ENCODE results near the gene HACD1. TPM values are rescaled to one million over a fixed set of nuclear protein-coding genes. Genes with fewer than 3 reads are reported as not detected.
"Not testable (repeated sequence)": the region's sequence is repeated elsewhere in the genome, so short reads cannot be mapped to it uniquely, and the experiment has no call there.

HACD1 gene
- total RNA-seq, 4 donors from 2014 or later, result 11.0 to 23.8 (median 16.7) TPM

DNA sequence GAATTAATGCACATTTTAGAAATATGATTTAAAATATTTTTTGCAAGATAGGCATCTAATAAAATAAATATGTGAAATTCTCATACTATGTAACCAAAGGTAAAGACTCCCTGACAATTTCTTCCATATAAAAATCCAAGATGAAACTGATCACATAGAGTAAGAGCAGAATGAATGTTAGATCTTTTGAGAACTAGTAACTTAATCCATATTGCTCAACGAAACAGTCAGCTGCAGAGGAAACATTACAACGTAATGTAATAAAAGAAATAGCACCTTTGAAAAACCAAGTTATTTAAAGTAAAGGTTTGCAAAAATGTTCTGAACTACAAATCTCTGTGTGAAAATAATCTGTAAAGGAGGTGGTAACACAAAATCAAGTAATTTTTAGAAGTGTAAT is 28.8 kb downstream of the HACD1 start:
- intact Hi-C loops (cut with DNase I), result no loop called here
- Histone ChIP-seq H3K36me3 (peaks cover 0 to 13% (median 0%) of the 10 kb centered on the region in 3 donors), H3K4me3 (no peak overlapping the region), H3K4me1 (no peaks in the 10 kb centered on the region), H3K27ac (no peak overlapping the region), H3K9me3 (no peaks in the 10 kb centered on the region), H3K27me3 (no peaks in the 10 kb centered on the region)
- DNase-seq, result no peak
- WGBS, 2 donors, result 82 to 84% methylated on average over 2 of the region's 2 CpGs
- TF ChIP-seq, protein P1, sequence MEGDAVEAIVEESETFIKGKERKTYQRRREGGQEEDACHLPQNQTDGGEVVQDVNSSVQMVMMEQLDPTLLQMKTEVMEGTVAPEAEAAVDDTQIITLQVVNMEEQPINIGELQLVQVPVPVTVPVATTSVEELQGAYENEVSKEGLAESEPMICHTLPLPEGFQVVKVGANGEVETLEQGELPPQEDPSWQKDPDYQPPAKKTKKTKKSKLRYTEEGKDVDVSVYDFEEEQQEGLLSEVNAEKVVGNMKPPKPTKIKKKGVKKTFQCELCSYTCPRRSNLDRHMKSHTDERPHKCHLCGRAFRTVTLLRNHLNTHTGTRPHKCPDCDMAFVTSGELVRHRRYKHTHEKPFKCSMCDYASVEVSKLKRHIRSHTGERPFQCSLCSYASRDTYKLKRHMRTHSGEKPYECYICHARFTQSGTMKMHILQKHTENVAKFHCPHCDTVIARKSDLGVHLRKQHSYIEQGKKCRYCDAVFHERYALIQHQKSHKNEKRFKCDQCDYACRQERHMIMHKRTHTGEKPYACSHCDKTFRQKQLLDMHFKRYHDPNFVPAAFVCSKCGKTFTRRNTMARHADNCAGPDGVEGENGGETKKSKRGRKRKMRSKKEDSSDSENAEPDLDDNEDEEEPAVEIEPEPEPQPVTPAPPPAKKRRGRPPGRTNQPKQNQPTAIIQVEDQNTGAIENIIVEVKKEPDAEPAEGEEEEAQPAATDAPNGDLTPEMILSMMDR (IDR thresholded peaks at IDR 0.05), result no peak
- no peak for TF ChIP-seq POLR2A (IDR thresholded peaks at IDR 0.05)

DNA sequence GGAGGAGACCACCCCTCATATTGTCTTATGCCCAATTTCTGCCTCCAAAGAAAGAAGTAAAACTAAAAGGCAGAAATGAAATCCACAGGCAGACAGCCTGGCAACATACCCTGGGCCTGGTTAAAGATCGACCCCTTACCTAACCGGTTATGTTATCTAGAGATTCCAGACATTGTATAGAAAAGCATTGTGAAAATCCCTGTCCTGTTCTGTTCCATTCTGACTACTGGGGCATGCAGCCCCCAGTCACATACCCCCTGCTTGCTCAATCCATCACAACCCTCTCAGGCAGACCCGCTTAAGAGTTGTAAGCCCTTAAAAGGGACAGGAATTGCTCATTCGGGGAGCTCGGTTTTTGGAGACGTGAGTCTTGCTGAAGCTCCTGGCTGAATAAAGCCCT is 29.9 kb downstream of the HACD1 start:
- DNase-seq; H3K27me3 ChIP-seq; H3K4me1 ChIP-seq; H3K9me3 ChIP-seq; H3K4me3 ChIP-seq; H3K36me3 ChIP-seq; intact Hi-C loops (cut with DNase I); H3K27ac ChIP-seq: not testable (repeated sequence)
- 73 to 75% methylated on average over 6 of the region's 6 CpGs for whole genome bisulfite sequencing, 2 donors

DNA sequence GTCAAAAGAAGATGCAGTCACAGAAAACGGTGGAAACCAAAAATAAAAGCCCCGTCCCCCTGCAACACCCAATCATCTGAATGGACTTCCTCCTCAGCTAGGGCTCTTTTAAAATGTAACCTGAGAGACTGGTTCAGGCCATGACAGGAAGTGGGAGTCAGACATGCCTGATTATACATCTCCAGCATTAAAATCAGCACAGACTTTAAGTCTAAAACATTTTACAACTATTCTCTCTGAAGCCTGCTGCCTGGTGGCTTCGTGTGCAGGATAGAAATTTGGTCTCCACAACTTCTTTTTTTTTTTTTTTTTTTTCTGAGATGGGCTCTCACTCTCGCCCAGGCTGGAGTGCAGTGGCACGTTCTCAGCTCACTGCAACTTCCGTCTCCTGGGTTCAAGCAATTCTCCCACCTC is 30.3 kb downstream of the HACD1 start:
- Histone ChIP-seq H3K4me1 (no peaks in the 10 kb centered on the region), H3K36me3 (no peaks in the 10 kb centered on the region), H3K9me3 (no peaks in the 10 kb centered on the region), H3K27ac (no peak overlapping the region), H3K4me3 (no peak overlapping the region), H3K27me3 (no peaks in the 10 kb centered on the region)
- intact Hi-C loops (cut with DNase I), result no loop called here
- 25 to 29% methylated on average over 5 to 6 of the region's 6 CpGs for WGBS, 2 donors
- TF ChIP-seq POLR2A (IDR thresholded peaks at IDR 0.05), result no peak
- TF ChIP-seq, protein P1 (IDR thresholded peaks at IDR 0.05), result no peak
- no peak for DNase-seq

- Histone ChIP-seq H3K9me3 (no peaks in the 10 kb centered on the region), H3K36me3 (no peaks in the 10 kb centered on the region), H3K27me3 (no peaks in the 10 kb centered on the region), H3K27ac (no peak overlapping the region), H3K4me1 (no peaks in the 10 kb centered on the region), H3K4me3 (no peak overlapping the region)
- TF ChIP-seq, protein P1 (IDR thresholded peaks at IDR 0.05), result no peak
- TF ChIP-seq POLR2A (IDR thresholded peaks at IDR 0.05), result no peak
- WGBS, 2 donors, result 55 to 56% methylated on average over 8 of the region's 8 CpGs
- intact Hi-C loops (cut with DNase I), result no loop called here
- no peak for DNase-seq
Measured at GRCh38 chr10:17585016-17585415, 32.2 kb downstream of the HACD1 start.

- DNase-seq, result no peak
- no peaks in the 10 kb centered on the region for H3K36me3 ChIP-seq
- no peak overlapping the region for H3K27ac ChIP-seq
- no peaks in the 10 kb centered on the region for H3K4me1 ChIP-seq
- intact Hi-C loops (cut with DNase I), result no loop called here
- TF ChIP-seq, protein P1 (IDR thresholded peaks at IDR 0.05), result no peak
- no peak for TF ChIP-seq POLR2A (IDR thresholded peaks at IDR 0.05)
- H3K4me3 ChIP-seq, result no peak overlapping the region
- H3K27me3 ChIP-seq, result no peaks in the 10 kb centered on the region
- WGBS, 2 donors, result 93 to 96% methylated on average over 3 of the region's 3 CpGs
- H3K9me3 ChIP-seq, result no peaks in the 10 kb centered on the region
Measured at GRCh38 chr10:17580885-17581284, 36.3 kb downstream of the HACD1 start.

DNA sequence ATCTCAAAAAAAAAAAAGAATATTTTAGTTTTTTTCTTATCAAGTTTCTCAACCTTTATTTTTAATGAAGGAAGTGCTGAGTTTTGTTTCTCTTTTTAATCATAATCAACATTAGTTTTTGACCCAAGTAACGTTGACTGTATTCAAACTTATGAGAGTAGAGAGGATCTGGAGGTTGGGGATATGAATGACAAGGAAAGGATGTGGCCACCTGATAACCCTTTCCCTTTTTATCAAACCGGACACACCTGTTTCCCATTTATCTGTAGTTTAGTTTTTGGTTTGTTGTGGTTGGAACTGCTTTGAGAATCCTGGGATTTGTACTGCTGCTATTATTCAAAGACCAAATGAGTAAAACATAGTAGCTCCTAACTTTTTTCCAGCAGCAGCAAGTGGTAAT is 38.6 kb downstream of the HACD1 start:
- no peak overlapping the region for H3K27ac ChIP-seq
- no peaks in the 10 kb centered on the region for H3K9me3 ChIP-seq
- TF ChIP-seq, protein P1 (IDR thresholded peaks at IDR 0.05), result no peak
- TF ChIP-seq POLR2A (IDR thresholded peaks at IDR 0.05), result no peak
- no peaks in the 10 kb centered on the region for H3K27me3 ChIP-seq
- no peak for DNase-seq
- intact Hi-C loops (cut with DNase I), result no loop called here
- no peaks in the 10 kb centered on the region for H3K36me3 ChIP-seq
- no peak overlapping the region for H3K4me3 ChIP-seq
- 62 to 63% methylated on average over 2 of the region's 2 CpGs for WGBS, 2 donors
- no peaks in the 10 kb centered on the region for H3K4me1 ChIP-seq

Measured in esophagus squamous epithelium (tissue), 5 donors.